ENCODE data around the gene CARD9. TPM values are rescaled to one million over a fixed set of nuclear protein-coding genes. Genes with fewer than 3 reads are reported as not detected.

Gene CARD9
- total RNA-seq, 4 donors from 2014 or later = 0.57 to 1.1 (median 1.0) TPM

DNA sequence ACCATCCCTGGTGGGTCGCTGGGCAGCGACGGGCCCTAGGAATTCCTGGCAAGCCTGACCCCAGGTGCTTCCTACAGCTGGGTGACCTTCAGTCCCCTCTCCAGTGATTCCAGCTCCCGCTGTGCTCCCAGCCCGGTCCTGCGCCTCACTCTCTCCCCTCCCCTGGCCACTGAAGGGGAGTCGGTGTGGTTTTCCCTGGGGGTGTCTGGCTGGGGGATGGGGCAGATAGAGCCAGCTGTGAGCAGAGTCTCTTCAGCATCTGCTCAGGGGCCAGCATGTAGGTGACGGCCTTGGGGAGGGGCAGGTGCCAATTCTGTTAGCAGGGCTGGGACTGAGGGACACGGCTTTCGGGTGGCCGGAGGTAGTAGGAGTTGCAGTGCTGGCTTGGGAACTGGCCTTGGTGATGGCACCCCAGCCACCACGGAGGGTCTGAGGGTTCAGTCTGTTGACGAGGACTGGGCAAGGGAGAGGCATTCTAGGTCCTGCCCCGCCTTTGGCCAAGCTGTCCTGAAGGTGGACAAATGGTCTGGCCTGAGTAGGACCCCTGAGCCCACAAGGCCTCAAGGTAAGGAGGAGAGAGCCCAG is 43.0 kb downstream of the CARD9 start:
- H3K27me3 ChIP-seq = peaks cover 0 to 23% (median 0%) of the 10 kb centered on the region in 4 donors
- intact Hi-C loops (cut with DNase I) = no loop called here
- WGBS, 2 donors = 86 to 88% methylated on average over 2 to 6 of the region's 14 CpGs
- peaks cover 17 to 52% (median 22%) of the 10 kb centered on the region in 3 donors for H3K4me1 ChIP-seq
- no peaks in the 10 kb centered on the region for H3K36me3 ChIP-seq
- no peak for DNase-seq
- no peaks in the 10 kb centered on the region for H3K9me3 ChIP-seq
- H3K27ac ChIP-seq = no peak overlapping the region
- no peak overlapping the region for H3K4me3 ChIP-seq
- TF ChIP-seq, protein P1, sequence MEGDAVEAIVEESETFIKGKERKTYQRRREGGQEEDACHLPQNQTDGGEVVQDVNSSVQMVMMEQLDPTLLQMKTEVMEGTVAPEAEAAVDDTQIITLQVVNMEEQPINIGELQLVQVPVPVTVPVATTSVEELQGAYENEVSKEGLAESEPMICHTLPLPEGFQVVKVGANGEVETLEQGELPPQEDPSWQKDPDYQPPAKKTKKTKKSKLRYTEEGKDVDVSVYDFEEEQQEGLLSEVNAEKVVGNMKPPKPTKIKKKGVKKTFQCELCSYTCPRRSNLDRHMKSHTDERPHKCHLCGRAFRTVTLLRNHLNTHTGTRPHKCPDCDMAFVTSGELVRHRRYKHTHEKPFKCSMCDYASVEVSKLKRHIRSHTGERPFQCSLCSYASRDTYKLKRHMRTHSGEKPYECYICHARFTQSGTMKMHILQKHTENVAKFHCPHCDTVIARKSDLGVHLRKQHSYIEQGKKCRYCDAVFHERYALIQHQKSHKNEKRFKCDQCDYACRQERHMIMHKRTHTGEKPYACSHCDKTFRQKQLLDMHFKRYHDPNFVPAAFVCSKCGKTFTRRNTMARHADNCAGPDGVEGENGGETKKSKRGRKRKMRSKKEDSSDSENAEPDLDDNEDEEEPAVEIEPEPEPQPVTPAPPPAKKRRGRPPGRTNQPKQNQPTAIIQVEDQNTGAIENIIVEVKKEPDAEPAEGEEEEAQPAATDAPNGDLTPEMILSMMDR (IDR thresholded peaks at IDR 0.05) = no peak
- TF ChIP-seq POLR2A (IDR thresholded peaks at IDR 0.05) = no peak

DNA sequence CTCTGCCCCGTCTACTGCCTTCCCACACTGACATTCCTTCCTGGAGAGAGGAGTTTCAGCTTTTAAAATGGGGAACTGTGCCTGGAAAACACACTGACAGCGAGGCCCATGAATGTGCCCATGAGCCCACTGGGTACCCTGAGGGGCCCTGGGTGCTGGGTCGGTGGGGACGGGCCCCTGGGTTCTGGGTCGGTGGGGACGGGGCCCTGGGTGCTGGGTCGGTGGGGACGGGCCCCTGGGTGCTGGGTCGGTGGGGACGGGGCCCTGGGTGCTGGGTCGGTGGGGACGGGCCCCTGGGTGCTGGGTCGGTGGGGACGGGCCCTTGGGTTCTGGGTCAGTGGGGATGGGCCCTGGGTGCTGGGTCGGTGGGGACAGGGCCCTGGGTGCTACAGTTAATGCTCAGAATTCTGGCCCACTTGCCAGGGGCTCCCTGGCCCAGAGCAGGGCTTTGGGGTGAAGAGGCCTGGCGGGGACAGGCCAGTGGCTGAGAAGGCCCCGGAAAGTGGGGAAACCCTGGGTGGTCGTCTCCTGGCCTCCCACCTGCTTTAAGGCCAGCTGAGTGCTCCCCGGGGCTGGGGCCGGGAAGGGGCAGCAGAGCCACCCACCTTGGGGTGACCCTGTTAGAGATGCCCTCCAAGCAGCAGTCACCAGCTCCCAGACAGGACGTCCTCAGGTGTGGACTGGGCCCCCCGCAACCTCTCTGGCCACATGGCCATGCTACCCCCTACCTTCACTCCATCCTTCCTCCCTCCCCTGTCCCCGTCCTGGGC is 43.6 kb downstream of the CARD9 start:
- no peak for DNase-seq
- WGBS, 2 donors = 92 to 100% methylated on average over 1 to 5 of the region's 23 CpGs
- no peak overlapping the region for H3K27ac ChIP-seq
- H3K36me3 ChIP-seq = no peaks in the 10 kb centered on the region
- peaks cover 0 to 23% (median 0%) of the 10 kb centered on the region in 4 donors for H3K27me3 ChIP-seq
- no peaks in the 10 kb centered on the region for H3K9me3 ChIP-seq
- no peak overlapping the region for H3K4me3 ChIP-seq
- TF ChIP-seq POLR2A (IDR thresholded peaks at IDR 0.05) = no peak
- TF ChIP-seq, protein P1 (IDR thresholded peaks at IDR 0.05) = no peak
- H3K4me1 ChIP-seq = peaks cover 17 to 51% (median 22%) of the 10 kb centered on the region in 3 donors
- intact Hi-C loops (cut with DNase I) = no loop called here

DNA sequence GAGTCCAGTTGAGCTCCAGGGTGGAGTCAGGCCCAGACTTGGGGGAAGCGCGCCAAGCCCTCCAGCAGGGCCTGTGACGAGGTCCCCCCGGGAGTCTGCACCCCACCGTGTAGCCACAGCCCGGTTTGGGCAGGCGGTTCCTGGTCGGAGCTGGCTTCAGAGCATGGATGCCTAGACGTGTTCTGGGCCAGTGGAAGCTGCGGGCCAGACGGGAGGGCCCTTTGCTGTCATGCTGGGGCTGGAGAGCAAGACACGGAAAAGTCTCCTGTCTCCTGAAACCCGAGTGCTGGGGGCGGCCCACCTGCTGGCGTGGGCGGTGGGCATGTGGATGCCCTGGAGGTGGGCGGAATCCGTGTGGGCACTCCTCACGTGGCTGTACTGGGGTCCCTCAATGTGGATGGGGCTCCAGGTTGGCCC is 44.2 kb downstream of the CARD9 start:
- peak overlapping the region in 1 of 4 donors; percentile 87 for H3K27ac ChIP-seq
- no peak for TF ChIP-seq POLR2A (IDR thresholded peaks at IDR 0.05)
- TF ChIP-seq, protein P1 (IDR thresholded peaks at IDR 0.05) = no peak
- no peaks in the 10 kb centered on the region for H3K9me3 ChIP-seq
- peaks cover 0 to 26% (median 0%) of the 10 kb centered on the region in 4 donors for H3K27me3 ChIP-seq
- peaks cover 17 to 51% (median 22%) of the 10 kb centered on the region in 3 donors for H3K4me1 ChIP-seq
- H3K36me3 ChIP-seq = no peaks in the 10 kb centered on the region
- H3K4me3 ChIP-seq = peak overlapping the region in 2 of 4 donors; percentile 65 to 79
- DNase-seq = no peak
- no CpG with 5 or more reads among the region's 19 CpGs for WGBS, 2 donors
- intact Hi-C loops (cut with DNase I) = no loop called here

DNA sequence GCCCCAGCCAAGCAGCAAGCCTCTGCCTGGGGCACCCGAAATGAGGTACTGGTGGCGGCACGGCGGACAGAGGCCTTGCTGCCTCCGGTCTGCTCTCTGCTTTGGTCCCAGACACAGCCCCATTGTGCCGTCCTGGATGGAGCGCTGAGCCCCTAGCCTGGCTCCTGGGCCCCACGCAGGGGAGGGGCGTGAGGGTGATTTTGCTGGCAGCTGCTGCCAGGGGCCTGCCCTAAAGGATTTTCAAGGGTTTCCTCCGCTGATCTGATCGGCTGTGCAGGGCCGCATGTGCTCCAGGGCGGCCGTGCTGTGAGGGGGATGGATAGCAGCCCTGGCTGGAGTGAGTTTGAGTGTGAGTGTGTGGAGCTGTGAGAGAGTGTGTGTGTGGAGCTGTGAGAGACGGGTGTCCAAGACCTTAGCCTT is 44.8 kb downstream of the CARD9 start:
- DNase-seq = no peak
- 30 to 71% methylated on average over 1 to 6 of the region's 15 CpGs for WGBS, 2 donors
- TF ChIP-seq POLR2A (IDR thresholded peaks at IDR 0.05) = no peak
- TF ChIP-seq, protein P1 (IDR thresholded peaks at IDR 0.05) = no peak
- intact Hi-C loops (cut with DNase I) = no loop called here
- H3K27me3 ChIP-seq = peaks cover 0 to 29% (median 0%) of the 10 kb centered on the region in 4 donors
- H3K9me3 ChIP-seq = no peaks in the 10 kb centered on the region
- peak overlapping the region; percentile 39 to 79 (median 57) for H3K4me3 ChIP-seq
- H3K27ac ChIP-seq = peak overlapping the region in 3 of 4 donors; percentile 69 to 87 (median 82)
- no peaks in the 10 kb centered on the region for H3K36me3 ChIP-seq
- peaks cover 17 to 53% (median 22%) of the 10 kb centered on the region in 3 donors for H3K4me1 ChIP-seq

Measured in esophagus squamous epithelium (tissue), 5 donors.